GM10847 (cell line): ENCODE data around the gene LRWD1.
"Not testable (repeated sequence)": the region's sequence is repeated elsewhere in the genome, so short reads cannot be mapped to it uniquely, and the experiment has no call there.

Source experiments
- POLR2A ChIP-seq: IDR thresholded peaks from 2 replicates; pipeline ENCODE4 v1.6.1; 2011; ENCODE audit not compliant: insufficient read length; ENCODE audit errors: extremely low read depth

LRWD1 gene

DNA sequence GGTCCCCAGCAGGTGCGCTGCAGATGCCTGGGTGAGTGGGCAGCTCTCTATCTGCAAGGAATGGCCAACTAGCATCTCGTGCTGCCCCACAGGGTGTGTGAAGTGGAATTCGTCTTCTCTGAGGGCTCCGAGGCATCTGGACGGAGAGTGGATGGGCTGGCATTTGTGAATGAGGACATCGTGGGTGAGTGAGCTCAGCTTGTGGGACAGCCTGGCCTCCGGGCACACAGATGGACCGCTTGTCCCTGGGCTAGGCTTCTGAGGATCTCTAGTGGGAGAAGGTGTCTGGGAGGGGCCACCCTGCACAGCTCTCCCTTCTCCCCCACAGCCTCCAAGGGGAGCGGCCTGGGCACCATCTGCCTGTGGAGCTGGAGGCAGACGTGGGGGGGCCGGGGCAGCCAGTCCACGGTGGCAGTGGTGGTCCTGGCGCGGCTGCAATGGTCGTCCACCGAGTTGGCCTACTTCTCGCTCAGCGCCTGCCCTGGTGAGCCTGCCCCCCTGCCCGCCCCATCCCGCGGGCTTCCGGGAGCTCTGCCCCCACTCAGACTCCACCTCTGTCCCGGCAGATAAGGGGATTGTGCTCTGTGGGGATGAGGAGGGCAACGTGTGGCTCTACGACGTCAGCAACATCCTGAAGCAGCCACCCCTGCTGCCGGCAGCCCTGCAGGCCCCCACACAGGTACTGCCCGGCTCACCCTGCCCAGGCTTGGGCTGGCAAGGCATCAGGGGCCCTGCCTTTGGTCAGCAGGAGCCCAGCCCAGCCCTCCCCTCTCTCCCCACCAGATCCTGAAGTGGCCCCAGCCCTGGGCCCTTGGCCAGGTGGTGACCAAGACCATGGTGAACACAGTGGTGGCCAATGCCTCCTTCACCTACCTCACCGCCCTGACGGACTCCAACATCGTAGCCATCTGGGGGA, 7.6 kb downstream of the LRWD1 start:
- no peak for TF ChIP-seq POLR2A

DNA sequence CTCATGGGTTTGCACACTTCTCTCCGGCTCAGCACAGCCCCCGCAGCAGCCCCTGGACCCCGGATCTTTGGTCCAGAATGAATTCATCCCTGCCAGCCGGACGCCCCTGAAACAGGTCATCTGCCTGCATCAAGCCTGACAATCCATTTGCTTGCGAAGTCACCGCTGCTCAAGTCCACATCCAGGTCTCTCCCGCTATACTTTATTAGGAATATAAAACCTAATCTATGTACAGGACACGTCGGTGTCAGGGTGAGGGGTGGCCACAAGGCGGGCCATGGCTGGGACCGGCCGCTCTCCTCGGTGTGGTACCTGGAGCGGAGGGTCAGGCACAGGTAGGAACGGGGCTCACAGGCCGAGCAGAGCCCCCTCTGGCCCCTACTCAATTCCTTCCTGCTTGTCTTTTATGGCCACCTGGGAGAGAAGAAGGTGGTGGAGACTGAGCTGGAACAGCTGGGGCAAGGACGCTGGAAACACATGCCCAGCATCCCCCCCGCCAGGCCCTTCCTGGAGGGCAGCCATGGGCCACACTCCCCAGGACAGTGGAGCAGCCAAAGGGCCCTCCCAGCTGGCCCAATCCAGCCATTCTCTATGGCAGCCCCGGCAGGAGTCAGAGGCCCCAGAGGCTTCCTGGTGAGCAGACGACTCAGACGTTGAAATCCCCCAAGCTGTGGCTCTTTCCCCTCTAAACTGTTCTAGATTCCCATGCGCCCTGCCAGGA, 8.6 kb downstream of the LRWD1 start:
- no peak for TF ChIP-seq POLR2A

DNA sequence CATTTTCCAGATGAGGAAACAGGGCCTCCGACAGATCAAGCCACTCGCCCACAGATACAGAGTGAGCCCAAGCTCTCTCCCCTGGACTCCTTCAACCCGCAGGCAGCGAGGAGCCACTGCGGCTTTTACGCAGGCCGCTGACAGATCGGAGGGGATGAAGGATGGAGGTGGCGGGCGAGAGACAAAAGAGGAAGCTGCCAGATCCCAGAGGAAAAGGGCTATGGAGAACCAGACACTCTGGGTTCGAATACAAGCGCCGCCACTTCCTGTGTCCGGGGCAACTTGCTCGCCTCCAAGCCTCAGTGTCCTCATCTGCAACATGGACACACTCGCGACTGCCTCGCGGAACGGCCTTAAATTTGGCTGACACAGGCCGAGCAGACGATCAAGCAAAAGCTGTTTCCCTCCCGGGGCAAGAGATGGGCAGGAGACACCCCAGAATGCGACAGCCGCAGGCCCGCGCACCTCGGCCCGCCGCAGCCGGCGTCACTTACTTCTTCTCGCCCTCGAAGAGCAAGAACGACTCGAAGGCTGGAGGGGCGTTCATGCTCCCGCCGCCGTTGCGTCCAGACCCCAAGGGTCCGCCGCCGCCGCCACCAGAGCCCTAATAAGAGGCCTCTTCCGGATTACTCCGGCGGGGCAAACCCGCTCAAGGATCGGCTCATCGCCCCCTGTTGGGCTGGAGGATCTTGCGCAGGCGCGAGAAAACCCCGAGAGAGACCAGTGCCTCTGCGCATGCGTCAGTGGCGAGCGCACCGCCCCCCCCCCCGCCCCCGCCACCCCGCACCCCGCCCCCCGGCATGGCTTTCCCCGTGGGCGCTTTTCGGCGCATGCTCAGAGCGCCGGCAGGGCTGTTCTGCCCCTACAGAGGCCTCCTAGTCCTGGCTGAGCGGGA, 13.8 kb downstream of the LRWD1 start, which contains the start of gene POLR2J:
POLR2J (minus strand) TSS at position 609 of the 895 bp plus-strand sequence; CDS start at position 547, 62 bp downstream.
- TF ChIP-seq POLR2A: not testable (repeated sequence)

DNA sequence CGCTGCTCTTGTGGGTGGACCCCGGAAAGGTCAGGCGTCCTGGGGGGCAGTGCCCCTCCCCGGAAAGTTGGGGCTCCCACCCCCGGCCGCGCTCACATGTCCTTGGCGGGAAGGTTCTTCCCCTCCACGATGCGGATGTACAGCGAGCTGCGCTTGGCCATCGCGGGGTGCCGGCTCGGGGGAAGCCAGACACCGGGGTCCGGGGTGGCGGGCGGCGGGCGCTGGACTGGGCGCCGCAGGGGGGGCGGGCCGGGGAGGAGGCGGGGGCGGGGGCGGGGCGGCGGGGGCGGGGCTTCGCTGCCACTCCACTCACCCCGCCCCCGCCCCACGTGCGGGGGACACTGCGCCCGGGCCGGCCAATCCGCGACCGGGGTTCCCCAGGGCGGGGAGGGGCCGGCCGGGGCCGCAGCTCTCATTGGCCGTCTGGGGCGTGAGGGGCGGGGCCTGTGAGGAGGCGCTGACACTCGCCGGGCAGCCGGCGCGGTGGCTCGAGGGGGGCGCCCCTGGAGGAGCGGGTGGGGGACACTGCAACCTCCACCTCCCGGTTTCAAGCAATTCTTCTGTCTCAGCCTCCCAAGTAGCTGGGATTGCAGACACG, 52.9 kb downstream of the LRWD1 start, which contains the start of gene RASA4B:
RASA4B (minus strand) TSS at position 228 of the 598 bp plus-strand sequence; CDS start at position 161, 67 bp downstream.
- TF ChIP-seq POLR2A: not testable (repeated sequence)
